ENCODE measurements around the gene ARHGAP11A.

Gene ARHGAP11A

DNA sequence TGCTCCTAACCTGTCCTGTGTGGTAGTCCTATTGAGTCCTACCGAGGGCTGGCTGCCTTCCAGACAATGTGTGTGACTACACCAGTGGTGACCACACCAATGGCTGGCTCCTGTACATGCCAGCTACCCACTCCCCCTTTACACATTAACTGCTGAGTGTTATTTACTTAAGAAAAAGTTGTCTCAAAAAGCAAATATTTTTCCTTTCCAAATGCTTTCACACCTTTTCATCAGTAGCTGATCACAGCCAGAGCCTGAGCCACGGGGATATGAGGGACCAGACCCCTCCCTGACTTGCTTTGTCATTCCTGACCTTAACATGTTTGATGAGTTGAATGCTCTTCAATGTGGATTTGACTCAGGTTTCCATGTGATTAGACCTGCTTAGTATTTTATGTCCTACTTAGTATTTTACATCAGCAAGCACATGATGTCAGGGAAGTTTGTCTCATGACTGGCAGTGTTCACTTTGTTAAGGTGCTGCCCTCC is 72.9 kb downstream of the ARHGAP11A start:
- DNase-seq, result peak; percentile 65
